IMR-90 (cell line): ENCODE results near the gene TRA2B. TPM values are rescaled to one million over a fixed set of nuclear protein-coding genes. Genes with fewer than 3 reads are reported as not detected.

Experiments
- ATAC-seq: fragments of 200-7000 bp; cut with Tn5 transposase; 2 replicates; pipeline ENCODE4 v1.9.1; 2020; ENCODE audit warnings: low read depth, mild to moderate bottlenecking, moderate library complexity
- BruUV-seq: library from RNA; stranded (reverse); fragments of 400-500 nt; replicated peaks from 2 replicates; lab custom pipeline; 2021; lab: Mats Ljungman, UMichigan
- CTCF ChIA-PET: fragments of 300-600 bp; formaldehyde crosslinking; extraction: SDS; loops from one replicate; lab custom pipeline; 2021; ENCODE audit warnings: antibody characterized with exemption; lab: Yijun Ruan, JAX
- POLR2A ChIA-PET: fragments of 300-600 bp; sonication (Branson Sonifier 250); formaldehyde crosslinking; loops from one replicate; lab custom pipeline; 2022; ENCODE audit warnings: antibody characterized with exemption; ENCODE audit not compliant: unreplicated experiment; lab: Charles Lee
- DNase-seq: peaks from one replicate; pipeline ENCODE4 v3.0.0; 2013
- H2AFZ ChIP-seq: replicated peaks from 2 replicates; pipeline ENCODE3; 2013; ENCODE audit warnings: low read length, mild to moderate bottlenecking; ENCODE audit not compliant: poor library complexity
- H2AK5ac ChIP-seq: 2 replicates; pipeline ENCODE4 v1.6.1; 2013; ENCODE audit warnings: low read depth, low read length, inconsistent platforms
- H2AK9ac ChIP-seq: replicated peaks from 2 replicates; pipeline ENCODE3; 2013; ENCODE audit warnings: mild to moderate bottlenecking, low read depth, low read length, moderate library complexity; ENCODE audit not compliant: poor library complexity
- H2BK120ac ChIP-seq: 2 replicates; pipeline ENCODE4 v1.6.1; 2013; ENCODE audit warnings: low read depth, low read length, inconsistent platforms
- H2BK15ac ChIP-seq: 3 replicates; pipeline ENCODE4 v1.6.1; 2013; ENCODE audit warnings: low read depth, low read length, inconsistent platforms
- H2BK20ac ChIP-seq: 2 replicates; pipeline ENCODE4 v1.6.1; 2013; ENCODE audit warnings: low read depth, mild to moderate bottlenecking, inconsistent platforms, low read length, moderate library complexity
- H2BK5ac ChIP-seq: 2 replicates; pipeline ENCODE4 v1.6.1; 2013; ENCODE audit warnings: mild to moderate bottlenecking, low read depth, low read length, inconsistent platforms; ENCODE audit not compliant: poor library complexity, severe bottlenecking
- H3K14ac ChIP-seq: replicated peaks from 2 replicates; pipeline ENCODE4 v1.6.1; 2013; ENCODE audit warnings: low read depth, low read length, inconsistent platforms
- H3K18ac ChIP-seq: 2 replicates; pipeline ENCODE4 v1.6.1; 2013; ENCODE audit warnings: low read depth, low read length, control low read depth
- H3K23ac ChIP-seq: 2 replicates; pipeline ENCODE4 v1.6.1; 2013; ENCODE audit warnings: low read depth, low read length, inconsistent platforms
- H3K27ac ChIP-seq: 2 replicates; pipeline ENCODE4 v1.5.1; 2013; ENCODE audit warnings: mild to moderate bottlenecking, control low read depth, low read length; ENCODE audit not compliant: insufficient read depth
- H3K27me3 ChIP-seq: 2 replicates; pipeline ENCODE4 v1.6.1; 2013; ENCODE audit warnings: low read length; ENCODE audit not compliant: control insufficient read depth, insufficient read depth
- H3K36me3 ChIP-seq: 2 replicates; pipeline ENCODE4 v1.6.1; 2013; ENCODE audit warnings: low read length, mixed read lengths; ENCODE audit not compliant: control insufficient read depth, insufficient read depth
- H3K4ac ChIP-seq: 2 replicates; pipeline ENCODE4 v1.6.1; 2013; ENCODE audit warnings: low read depth, low read length, inconsistent platforms
- H3K4me1 ChIP-seq: 2 replicates; pipeline ENCODE4 v1.6.1; 2013; ENCODE audit warnings: low read length, mixed read lengths; ENCODE audit not compliant: control insufficient read depth, insufficient read depth
- H3K4me2 ChIP-seq: 2 replicates; pipeline ENCODE4 v1.6.1; 2013; ENCODE audit warnings: low read depth, mild to moderate bottlenecking, control low read depth, low read length, moderate library complexity
- H3K4me3 ChIP-seq: 2 replicates; pipeline ENCODE4 v1.5.1; 2013; ENCODE audit warnings: low read depth, mild to moderate bottlenecking, control low read depth, low read length, moderate library complexity; ENCODE audit not compliant: insufficient read depth
- H3K56ac ChIP-seq: 2 replicates; pipeline ENCODE4 v1.6.1; 2013; ENCODE audit warnings: low read length, inconsistent platforms; ENCODE audit not compliant: insufficient read depth; ENCODE audit errors: extremely low read depth
- H3K79me1 ChIP-seq, 2 experiments: 2 replicates each; pipeline ENCODE4 v1.6.1; 2013; ENCODE audit warnings: low read length in 2 of 2, inconsistent platforms in 1 of 2, low read depth in 1 of 2
- H3K9ac ChIP-seq: 2 replicates; pipeline ENCODE4 v1.6.1; 2013; ENCODE audit warnings: low read depth, low read length, control low read depth
- H3K9me1 ChIP-seq: 2 replicates; pipeline ENCODE4 v1.6.1; 2013; ENCODE audit warnings: low read length, inconsistent platforms; ENCODE audit not compliant: insufficient read depth
- H3K9me3 ChIP-seq: 2 replicates; pipeline ENCODE4 v1.6.1; 2013; ENCODE audit warnings: low read length; ENCODE audit not compliant: control insufficient read depth, insufficient read depth
- H4K20me1 ChIP-seq: 2 replicates; pipeline ENCODE4 v1.6.1; 2013; ENCODE audit warnings: low read length, inconsistent platforms; ENCODE audit not compliant: insufficient read depth
- H4K5ac ChIP-seq: 2 replicates; pipeline ENCODE4 v1.6.1; 2013; ENCODE audit warnings: mild to moderate bottlenecking, low read depth, low read length, control low read depth
- H4K8ac ChIP-seq, 2 experiments: 2 replicates each; pipeline ENCODE4 v1.6.1; 2013; ENCODE audit warnings: low read depth in 2 of 2, low read length in 2 of 2, control low read depth in 1 of 2, inconsistent platforms in 1 of 2
- H4K91ac ChIP-seq: 2 replicates; pipeline ENCODE4 v1.6.1; 2013; ENCODE audit warnings: low read depth, low read length, inconsistent platforms; ENCODE audit not compliant: insufficient read depth
- BHLHE40 ChIP-seq: fragments of 150-350 bp; IDR thresholded peaks from 2 replicates; pipeline ENCODE4 v1.6.1; 2016; ENCODE audit warnings: mild to moderate bottlenecking, low read depth, low read length
- CEBPB ChIP-seq: IDR thresholded peaks from 2 replicates; pipeline ENCODE4 v1.6.1; 2012; ENCODE audit warnings: low read depth, low read length, improper control_type of control experiment
- FOS ChIP-seq: fragments of 150-350 bp; IDR thresholded peaks from 2 replicates; pipeline ENCODE4 v1.6.1; 2016; ENCODE audit warnings: low read depth, low read length
- MAFK ChIP-seq: IDR thresholded peaks from 2 replicates; pipeline ENCODE4 v1.6.1; 2012; ENCODE audit warnings: low read depth, low read length, improper control_type of control experiment
- MXI1 ChIP-seq: IDR thresholded peaks from 2 replicates; pipeline ENCODE4 v1.6.1; 2012; ENCODE audit warnings: low read depth, mild to moderate bottlenecking, low read length, moderate library complexity, borderline replicate concordance
- NFE2L2 ChIP-seq: fragments of 150-350 bp; IDR thresholded peaks from 2 replicates; pipeline ENCODE4 v1.6.1; 2016; ENCODE audit warnings: low read depth, mild to moderate bottlenecking, low read length
- RAD21 ChIP-seq: IDR thresholded peaks from 2 replicates; pipeline ENCODE4 v1.6.1; 2012; ENCODE audit warnings: low read length, improper control_type of control experiment
- RCOR1 ChIP-seq: IDR thresholded peaks from 2 replicates; pipeline ENCODE4 v1.6.1; 2012; ENCODE audit warnings: mild to moderate bottlenecking, low read length, improper control_type of control experiment; ENCODE audit not compliant: insufficient replicate concordance
- RFX5 ChIP-seq: IDR thresholded peaks from 2 replicates; pipeline ENCODE4 v1.8.0; 2012; ENCODE audit warnings: low read depth, mild to moderate bottlenecking, low read length, moderate library complexity
- SMC3 ChIP-seq: fragments of 150-350 bp; IDR thresholded peaks from 2 replicates; pipeline ENCODE4 v1.6.1; 2016; ENCODE audit warnings: low read depth, mild to moderate bottlenecking, antibody characterized with exemption, low read length, moderate library complexity
- WGBS, 2 experiments: methylation state at CpG; one replicate each; pipeline versions ENCODE4 v1.1.5 to v1.1.7; 2013; ENCODE audit warnings: missing lambda C conversion rate in 2 of 2; ENCODE audit not compliant: insufficient read length in 1 of 2; ENCODE audit errors: extremely low coverage in 2 of 2; 5-methylcytosine and 5-hydroxymethylcytosine counted together
- dilution Hi-C: fragments of 300-500 bp; cut with HindIII; formaldehyde crosslinking; loops from one replicate; pipeline ENCODE4 v1.14.3; 2018; ENCODE audit warnings: low sequenced_read_pairs; ENCODE audit not compliant: unreplicated experiment
- in situ Hi-C: fragments of 300-500 bp; cut with MboI; formaldehyde crosslinking; loops from 3 replicates; pipeline ENCODE4 v1.14.3; 2019; ENCODE audit warnings: low sequenced_read_pairs, inconsistent platforms, mixed read lengths
- intact Hi-C: fragments of 100-400 bp; cut with micrococcal nuclease; formaldehyde crosslinking; loops from 2 replicates; pipeline ENCODE4 v1.10.0; 2022
- polyA plus RNA-seq, 3 experiments: library from polyadenylated mRNA; depleted of rRNA; stranded (reverse); fragments of >200 nt; gene quantifications; 2 replicates each; pipeline ENCODE4 v1.2.3, GENCODE V29; 2012; ENCODE audit warnings: low replicate concordance in 1 of 3
- total RNA-seq: library from RNA; depleted of rRNA; stranded (reverse); fragments of >200 nt; gene quantifications from 2 replicates; pipeline ENCODE4 v1.2.3, GENCODE V29; 2012
- TF ChIP-seq, protein P1 (sequence below): fragments of 150-350 bp; IDR thresholded peaks from 2 replicates; pipeline ENCODE4 v1.6.1; 2017; ENCODE audit warnings: mild to moderate bottlenecking, antibody characterized with exemption, low read length, low read depth
- TF ChIP-seq, protein P2 (sequence below): fragments of 150-350 bp; IDR thresholded peaks from 2 replicates; pipeline ENCODE4 v1.6.1; 2016; ENCODE audit warnings: low read depth, mild to moderate bottlenecking, low read length, moderate library complexity, borderline replicate concordance
- TF ChIP-seq, protein P3 (sequence below): conservative IDR thresholded peaks from 2 replicates; pipeline ENCODE4 v1.5.1; 2012; ENCODE audit warnings: mild to moderate bottlenecking, low read depth, low read length, improper control_type of control experiment

TRA2B gene
- total and polyA plus RNA-seq, 2 of the 4 experiments (the other 2 are of a cell fraction), result 127 to 208 TPM

DNA sequence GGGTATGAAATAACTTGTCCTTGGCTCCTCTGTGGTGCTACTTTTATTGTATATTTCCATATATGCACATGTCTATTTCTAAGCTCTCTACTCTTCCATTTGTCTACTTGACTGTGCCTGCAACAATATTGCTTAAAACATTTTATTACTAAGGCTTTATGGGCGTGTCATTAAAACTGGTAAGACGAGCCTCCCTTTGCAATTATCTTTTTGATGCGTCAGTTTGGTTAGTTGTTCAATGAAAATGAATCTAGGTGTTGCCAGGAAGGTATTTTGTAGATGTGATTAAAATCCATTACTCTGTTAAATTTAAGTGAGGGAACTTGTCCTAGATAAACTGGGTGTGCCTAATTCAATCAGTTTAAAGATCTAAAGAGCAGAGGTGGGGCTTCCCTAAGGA, 12.9 kb upstream of the TRA2B start:
- no peak for ATAC-seq
- BruUV-seq, result no TSS peak

More for the DNA sequence above, 12.9 kb upstream of the TRA2B start:
- in situ Hi-C loops (no loop called here), intact Hi-C loops (no loop called here), dilution Hi-C loops (no loop called here)
- Histone ChIP-seq H3K9ac (no peak overlapping the region), H3K36me3 (no peaks in the 10 kb centered on the region), H3K4me1 (no peaks in the 10 kb centered on the region), H3K23ac (no peak overlapping the region), H3K9me3 (no peaks in the 10 kb centered on the region), H3K56ac (no peak overlapping the region), H3K18ac (no peak overlapping the region), H3K4me2 (no peak overlapping the region), H3K14ac (no peak overlapping the region), H3K4ac (no peak overlapping the region), H3K79me1 (no peaks in the 10 kb centered on the region), H4K20me1 (no peaks in the 10 kb centered on the region), H3K4me3 (no peak overlapping the region), H2AK9ac (no peak overlapping the region), H2BK120ac (no peak overlapping the region), H2AK5ac (no peak overlapping the region), H4K8ac (no peak overlapping the region), H2BK15ac (no peak overlapping the region), H3K27ac (no peak overlapping the region), H4K91ac (no peak overlapping the region), H3K9me1 (no peaks in the 10 kb centered on the region), H4K5ac (no peak overlapping the region), H3K27me3 (peaks cover 8% of the 10 kb centered on the region), H2BK20ac (no peak overlapping the region), H2AFZ (no peak overlapping the region), H2BK5ac (no peak overlapping the region)
- ChIA-PET POLR2A (no interaction called here), CTCF (no interaction called here)
- DNase-seq, result no peak
- no CpG with 5 or more reads among the region's 3 CpGs for WGBS, 2 experiments
- TF ChIP-seq RCOR1 (no peak), CEBPB (no peak), MXI1 (no peak), MAFK (no peak), FOS (no peak), RFX5 (no peak), RAD21 (no peak), SMC3 (no peak), NFE2L2 (no peak), BHLHE40 (no peak)
- TF ChIP-seq, protein P1, sequence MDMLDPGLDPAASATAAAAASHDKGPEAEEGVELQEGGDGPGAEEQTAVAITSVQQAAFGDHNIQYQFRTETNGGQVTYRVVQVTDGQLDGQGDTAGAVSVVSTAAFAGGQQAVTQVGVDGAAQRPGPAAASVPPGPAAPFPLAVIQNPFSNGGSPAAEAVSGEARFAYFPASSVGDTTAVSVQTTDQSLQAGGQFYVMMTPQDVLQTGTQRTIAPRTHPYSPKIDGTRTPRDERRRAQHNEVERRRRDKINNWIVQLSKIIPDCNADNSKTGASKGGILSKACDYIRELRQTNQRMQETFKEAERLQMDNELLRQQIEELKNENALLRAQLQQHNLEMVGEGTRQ, result no peak
- TF ChIP-seq, protein P2, sequence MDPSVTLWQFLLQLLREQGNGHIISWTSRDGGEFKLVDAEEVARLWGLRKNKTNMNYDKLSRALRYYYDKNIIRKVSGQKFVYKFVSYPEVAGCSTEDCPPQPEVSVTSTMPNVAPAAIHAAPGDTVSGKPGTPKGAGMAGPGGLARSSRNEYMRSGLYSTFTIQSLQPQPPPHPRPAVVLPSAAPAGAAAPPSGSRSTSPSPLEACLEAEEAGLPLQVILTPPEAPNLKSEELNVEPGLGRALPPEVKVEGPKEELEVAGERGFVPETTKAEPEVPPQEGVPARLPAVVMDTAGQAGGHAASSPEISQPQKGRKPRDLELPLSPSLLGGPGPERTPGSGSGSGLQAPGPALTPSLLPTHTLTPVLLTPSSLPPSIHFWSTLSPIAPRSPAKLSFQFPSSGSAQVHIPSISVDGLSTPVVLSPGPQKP, result no peak
- TF ChIP-seq, protein P3, sequence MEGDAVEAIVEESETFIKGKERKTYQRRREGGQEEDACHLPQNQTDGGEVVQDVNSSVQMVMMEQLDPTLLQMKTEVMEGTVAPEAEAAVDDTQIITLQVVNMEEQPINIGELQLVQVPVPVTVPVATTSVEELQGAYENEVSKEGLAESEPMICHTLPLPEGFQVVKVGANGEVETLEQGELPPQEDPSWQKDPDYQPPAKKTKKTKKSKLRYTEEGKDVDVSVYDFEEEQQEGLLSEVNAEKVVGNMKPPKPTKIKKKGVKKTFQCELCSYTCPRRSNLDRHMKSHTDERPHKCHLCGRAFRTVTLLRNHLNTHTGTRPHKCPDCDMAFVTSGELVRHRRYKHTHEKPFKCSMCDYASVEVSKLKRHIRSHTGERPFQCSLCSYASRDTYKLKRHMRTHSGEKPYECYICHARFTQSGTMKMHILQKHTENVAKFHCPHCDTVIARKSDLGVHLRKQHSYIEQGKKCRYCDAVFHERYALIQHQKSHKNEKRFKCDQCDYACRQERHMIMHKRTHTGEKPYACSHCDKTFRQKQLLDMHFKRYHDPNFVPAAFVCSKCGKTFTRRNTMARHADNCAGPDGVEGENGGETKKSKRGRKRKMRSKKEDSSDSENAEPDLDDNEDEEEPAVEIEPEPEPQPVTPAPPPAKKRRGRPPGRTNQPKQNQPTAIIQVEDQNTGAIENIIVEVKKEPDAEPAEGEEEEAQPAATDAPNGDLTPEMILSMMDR, result no peak
